GM18909 (cell line): ENCODE results near the gene APCDD1.
"Not testable (repeated sequence)": the region's sequence is repeated elsewhere in the genome, so short reads cannot be mapped to it uniquely, and the experiment has no call there.

Experiments
- ATAC-seq: cut with Tn5 transposase; IDR thresholded peaks from one replicate; pipeline ENCODE4 v1.9.1; 2021; ENCODE audit warnings: mild to moderate bottlenecking; ENCODE audit not compliant: unreplicated experiment, poor library complexity

Gene APCDD1

GRCh38 chr18:10485475-10485874 is 31.0 kb downstream of the APCDD1 start:
- ATAC-seq = no peak

DNA sequence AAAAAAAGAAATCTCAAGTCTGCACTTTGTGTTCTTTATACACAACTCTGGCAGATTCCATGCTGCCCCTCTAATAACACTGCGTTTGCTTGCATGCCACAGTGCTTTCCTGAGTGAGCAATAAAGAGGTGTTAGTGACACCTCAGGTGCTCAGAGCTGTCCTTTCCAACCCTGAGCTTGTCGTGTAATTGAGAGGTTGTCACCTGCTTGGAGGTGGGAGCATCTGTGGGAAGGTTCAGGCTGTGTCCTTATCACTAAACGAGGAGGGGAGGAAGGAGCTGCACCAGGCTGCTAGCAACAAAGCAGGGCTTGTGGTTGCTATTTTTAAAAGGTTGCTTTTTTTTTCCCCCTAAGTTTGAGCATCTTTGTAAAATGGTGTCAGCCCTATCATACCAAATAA is 31.9 kb downstream of the APCDD1 start:
- ATAC-seq = no peak

GRCh38 chr18:10487154-10487553 is 32.7 kb downstream of the APCDD1 start:
- no peak for ATAC-seq

GRCh38 chr18:10488017-10488416 is 33.6 kb downstream of the APCDD1 start:
- no peak for ATAC-seq

GRCh38 chr18:10490401-10491165 is 36.1 kb downstream of the APCDD1 start:
- ATAC-seq = peak; percentile 99

GRCh38 chr18:10495936-10496335 is 41.5 kb downstream of the APCDD1 start:
- ATAC-seq = no peak

- ATAC-seq = no peak
These were observed 42.8 kb downstream of the APCDD1 start for GRCh38 chr18:10497206-10497749.

DNA sequence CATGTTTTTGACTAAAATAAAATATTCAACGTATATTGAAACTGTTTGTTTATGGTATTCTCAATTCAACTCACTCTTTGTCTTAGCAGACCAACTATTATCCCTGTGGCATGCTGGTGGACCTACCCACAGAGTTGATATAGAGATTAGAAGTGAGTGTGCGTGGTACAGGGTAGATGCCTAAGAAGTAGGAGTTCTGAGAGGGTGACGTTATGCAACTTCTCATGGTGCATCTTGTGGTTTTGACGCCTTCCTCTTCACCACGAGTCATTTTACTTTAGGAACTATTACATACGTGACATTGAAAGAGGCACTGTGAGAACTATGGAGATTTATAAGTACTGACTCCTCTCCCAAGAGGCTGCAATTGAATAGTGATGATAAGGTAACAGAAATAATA is 44.8 kb downstream of the APCDD1 start:
- no peak for ATAC-seq

- ATAC-seq = no peak
These were observed 45.6 kb downstream of the APCDD1 start for GRCh38 chr18:10500038-10500437.

GRCh38 chr18:10504723-10505122 is 50.3 kb downstream of the APCDD1 start:
- ATAC-seq = no peak

- not testable (repeated sequence) for ATAC-seq
These were observed 51.5 kb downstream of the APCDD1 start for GRCh38 chr18:10505892-10506291.

DNA sequence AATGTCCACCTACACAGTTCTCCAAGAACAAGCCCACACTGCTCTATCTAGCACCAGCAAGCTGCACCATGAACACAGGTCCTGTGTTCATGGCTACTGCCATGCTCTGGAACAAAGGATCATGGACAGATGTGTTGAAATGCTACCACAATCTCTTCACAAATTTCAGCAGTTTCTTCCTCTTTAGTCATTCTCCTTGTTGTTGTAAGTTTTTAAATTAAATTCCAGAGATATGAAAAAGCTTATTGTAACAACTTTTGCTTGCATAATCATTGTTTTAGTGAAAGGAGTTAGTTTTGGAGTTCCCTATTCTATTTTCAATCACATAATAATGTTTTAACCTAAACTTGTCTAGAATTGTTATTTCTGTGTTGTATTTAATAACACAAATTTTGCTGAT is 54.2 kb downstream of the APCDD1 start:
- no peak for ATAC-seq

GRCh38 chr18:10511236-10511635 is 56.8 kb downstream of the APCDD1 start:
- no peak for ATAC-seq

DNA sequence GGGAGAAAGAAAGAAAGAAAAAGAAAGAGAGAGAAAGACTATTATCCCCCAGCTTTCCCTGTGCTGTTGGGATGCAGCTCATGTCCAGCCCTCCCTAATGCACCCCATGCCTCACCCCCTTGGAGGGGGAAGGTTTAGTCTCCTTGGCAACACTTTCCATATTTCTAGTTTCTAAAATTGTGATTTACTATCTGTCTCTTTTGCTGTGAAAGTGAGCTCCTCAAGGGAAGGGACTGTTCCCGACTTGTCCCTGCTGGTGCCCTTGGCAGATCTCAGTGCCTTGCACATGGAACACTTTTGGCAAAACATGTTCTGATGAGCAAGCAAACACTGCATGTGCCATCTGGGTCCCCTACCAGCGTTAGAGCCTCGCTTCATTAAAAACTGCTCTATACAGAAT is 59.6 kb downstream of the APCDD1 start:
- no peak for ATAC-seq

- ATAC-seq = no peak
These were observed 60.2 kb downstream of the APCDD1 start for GRCh38 chr18:10514601-10515000.

- no peak for ATAC-seq
These were observed 61.0 kb downstream of the APCDD1 start for GRCh38 chr18:10515456-10515855.

DNA sequence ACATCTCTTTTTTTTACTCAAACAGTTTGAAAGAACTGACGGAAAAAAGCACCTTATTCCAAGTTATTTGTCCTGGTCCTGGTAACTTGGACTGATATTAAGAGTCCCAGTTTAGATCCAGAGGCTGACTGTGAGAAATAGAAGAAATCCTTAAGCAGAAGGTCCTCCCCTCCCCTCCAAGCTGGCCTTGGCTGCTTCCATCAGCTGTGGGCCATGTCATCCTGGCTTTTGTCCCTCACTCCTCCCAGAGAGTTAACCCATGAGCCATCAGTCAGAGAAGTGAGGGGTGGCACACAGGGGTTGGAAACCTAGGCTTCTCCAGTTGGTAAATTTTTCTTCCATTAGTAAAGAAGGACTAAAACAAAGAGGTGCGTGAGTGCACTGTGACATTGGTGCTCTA is 61.6 kb downstream of the APCDD1 start:
- ATAC-seq = no peak

GRCh38 chr18:10518595-10519255 is 64.3 kb downstream of the APCDD1 start:
- ATAC-seq = no peak

DNA sequence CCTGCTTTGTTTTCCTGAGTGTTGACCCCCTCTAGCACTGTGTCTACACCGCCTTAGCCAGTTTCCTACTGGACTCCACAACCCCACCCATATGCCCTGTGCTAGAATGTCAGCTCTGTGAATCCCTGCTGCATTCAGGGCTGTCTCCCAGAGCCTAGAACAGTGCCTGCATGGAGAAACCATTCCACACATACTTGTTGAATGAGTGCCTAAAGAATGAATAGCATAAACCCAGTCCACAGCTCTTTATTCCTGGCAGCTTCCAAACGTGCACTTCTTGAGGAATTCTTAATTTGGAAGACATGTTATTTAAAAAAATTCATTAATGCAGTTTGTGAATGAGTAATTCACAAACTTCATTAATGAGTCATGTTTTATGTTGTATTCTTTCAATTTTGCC is 64.9 kb downstream of the APCDD1 start:
- ATAC-seq = no peak

- peak; percentile 81 for ATAC-seq
These were observed 65.8 kb downstream of the APCDD1 start for GRCh38 chr18:10519999-10520935.

DNA sequence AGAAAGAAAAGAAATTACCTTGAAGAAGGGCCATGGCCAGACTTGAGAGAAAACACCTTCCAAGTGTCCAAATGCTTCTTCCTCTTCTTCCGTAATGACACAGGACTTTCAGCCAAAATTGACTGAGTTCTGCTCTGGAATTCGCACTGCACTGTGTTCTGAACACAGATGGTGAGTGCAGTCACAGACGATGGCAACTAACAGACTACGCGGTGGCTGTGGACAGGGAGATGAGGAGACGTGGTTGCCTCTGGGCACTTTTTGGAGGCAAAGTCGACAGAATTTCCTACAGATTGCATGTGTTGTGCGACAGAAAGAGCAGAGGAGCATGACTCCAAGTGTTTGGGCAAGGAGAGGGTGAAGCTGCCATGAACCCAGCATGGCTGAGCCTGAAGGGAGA is 67.1 kb downstream of the APCDD1 start:
- ATAC-seq = no peak
